SK-N-SH treated with all-trans-retinoic acid at 6 μM for 48 hours (cell line): ENCODE measurements around the gene SLC35B1.

Experiments
- CSDC2 ChIP-seq: fragments of 250-450 bp; sonication (Bioruptor Pico); IDR thresholded peaks from 2 replicates; pipeline ENCODE4 v1.5.0; 2020; ENCODE audit warnings: mild to moderate bottlenecking, moderate library complexity
- PATZ1 ChIP-seq: fragments of 250-450 bp; sonication (Bioruptor Pico); IDR thresholded peaks from 2 replicates; pipeline ENCODE4 v1.8.0; 2020; ENCODE audit warnings: mild to moderate bottlenecking, moderate library complexity, borderline replicate concordance
- TOX ChIP-seq: fragments of 250-450 bp; sonication (Bioruptor Pico); IDR thresholded peaks from 2 replicates; pipeline ENCODE4 v1.8.0; 2021; ENCODE audit warnings: mild to moderate bottlenecking, moderate library complexity, borderline replicate concordance
- TSHZ2 ChIP-seq: fragments of 250-450 bp; sonication (Bioruptor Pico); IDR thresholded peaks from 2 replicates; pipeline ENCODE4 v1.5.0; 2020; ENCODE audit warnings: mild to moderate bottlenecking, moderate library complexity
- ZFP3 ChIP-seq: fragments of 250-450 bp; sonication (Bioruptor Pico); IDR thresholded peaks from 2 replicates; pipeline ENCODE4 v1.5.0; 2020; ENCODE audit warnings: mild to moderate bottlenecking, moderate library complexity
- ZNF8 ChIP-seq: fragments of 450-650 bp; formaldehyde crosslinking; IDR thresholded peaks from 2 replicates; pipeline ENCODE4 v1.5.0; 2020; ENCODE audit warnings: mild to moderate bottlenecking, moderate library complexity

GRCh38 chr17:49748791-49749190, 41.0 kb upstream of the SLC35B1 start:
- TF ChIP-seq TOX (no peak), ZFP3 (CRISPR knock-in tag) (no peak), CSDC2 (CRISPR knock-in tag) (no peak), TSHZ2 (CRISPR knock-in tag) (no peak), PATZ1 (no peak), ZNF8 (CRISPR knock-in tag) (no peak)
